Iris pigment epithelial cell (primary cell): ENCODE measurements around the gene CNOT8.
"Not testable (repeated sequence)": the region's sequence is repeated elsewhere in the genome, so short reads cannot be mapped to it uniquely, and the experiment has no call there.

ENCODE experiments used
- DNase-seq: peaks from one replicate; pipeline ENCODE4 v3.0.0-alpha.2; 2011; ENCODE audit warnings: low read depth

CNOT8 gene

DNA sequence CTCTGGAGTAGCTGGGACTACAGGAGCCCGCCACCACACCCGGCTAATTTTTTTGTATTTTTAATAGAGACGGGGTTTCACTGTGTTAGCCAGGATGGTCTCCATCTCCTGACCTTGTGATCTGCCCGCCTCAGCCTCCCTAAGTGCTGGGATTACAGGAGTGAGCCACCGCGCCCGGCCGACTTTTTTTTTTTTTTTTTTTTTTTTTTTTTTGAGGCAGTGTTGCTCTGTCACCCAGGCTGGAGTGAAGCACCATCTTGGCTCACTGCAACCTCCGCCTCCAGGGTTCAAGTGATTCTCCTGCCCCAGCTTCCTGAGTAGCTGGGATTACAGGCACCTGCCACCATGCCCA, 22.8 kb upstream of the CNOT8 start:
- not testable (repeated sequence) for DNase-seq

- DNase-seq = no peak
Measured at GRCh38 chr5:154836225-154836624, 22.2 kb upstream of the CNOT8 start.

DNA sequence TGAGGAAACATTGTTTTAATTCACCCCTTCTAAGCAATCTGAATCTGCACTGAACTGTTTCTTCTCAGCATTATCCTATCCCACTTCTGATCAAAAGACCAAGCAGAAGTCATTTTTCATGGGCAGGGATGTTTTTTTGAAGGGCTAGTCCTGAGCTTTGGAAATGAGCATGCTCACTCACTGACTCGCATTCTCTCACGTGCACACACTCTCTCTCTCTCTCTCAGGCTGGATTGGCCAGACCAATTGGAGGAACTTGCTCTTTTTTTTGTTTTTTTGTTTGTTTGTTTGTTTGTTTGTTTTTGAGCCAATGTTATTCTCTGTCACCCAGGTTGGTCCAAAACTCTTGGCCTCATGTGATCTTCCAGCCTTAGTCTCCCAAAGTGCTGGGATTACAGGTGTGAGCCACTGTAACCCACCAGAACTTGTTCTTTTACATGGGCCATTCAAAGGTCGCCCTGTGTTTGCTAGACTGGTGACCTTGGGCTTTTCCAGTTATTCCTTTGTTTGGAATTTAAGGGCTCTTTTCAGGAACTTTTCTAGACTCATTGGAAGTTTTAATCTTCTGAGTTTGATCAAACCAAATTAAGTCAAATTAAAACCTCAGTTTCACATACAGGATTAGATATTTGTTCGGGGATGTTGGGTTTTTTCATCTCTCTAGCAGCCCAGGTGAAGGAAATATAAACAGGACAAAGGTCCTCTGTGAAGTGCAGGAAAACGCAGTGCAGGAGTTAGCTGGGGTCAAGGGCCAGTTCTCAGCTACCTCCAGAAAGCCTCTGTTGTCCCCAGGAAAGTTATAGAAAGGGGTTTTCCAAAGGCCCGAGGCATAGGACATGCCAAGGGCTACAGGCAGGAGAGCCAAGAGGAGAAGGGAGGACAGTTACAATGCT, 21.2 kb upstream of the CNOT8 start:
- no peak for DNase-seq

GRCh38 chr5:154840435-154841272, 17.8 kb upstream of the CNOT8 start:
- no peak for DNase-seq

DNA sequence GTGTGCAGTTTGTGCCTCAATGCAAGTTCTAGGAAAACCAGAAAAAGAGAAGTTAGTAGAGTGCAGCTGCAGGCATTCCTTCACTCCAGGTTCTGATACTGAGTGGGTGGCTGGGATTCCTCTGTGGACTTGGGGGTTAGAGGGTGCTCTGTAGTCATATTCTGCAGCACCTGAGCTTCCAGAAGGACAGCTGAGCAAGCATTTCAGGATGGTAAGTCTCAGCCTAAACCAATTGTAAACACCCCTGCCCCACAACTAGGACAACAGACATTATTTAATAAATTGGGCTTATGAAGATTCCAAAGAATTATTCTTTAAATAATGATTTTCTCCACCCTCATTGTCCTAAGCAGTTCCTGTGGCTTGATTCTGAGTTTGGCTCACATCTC, 17.2 kb upstream of the CNOT8 start:
- no peak for DNase-seq

GRCh38 chr5:154842689-154843530, 15.5 kb upstream of the CNOT8 start:
- no peak for DNase-seq

DNA sequence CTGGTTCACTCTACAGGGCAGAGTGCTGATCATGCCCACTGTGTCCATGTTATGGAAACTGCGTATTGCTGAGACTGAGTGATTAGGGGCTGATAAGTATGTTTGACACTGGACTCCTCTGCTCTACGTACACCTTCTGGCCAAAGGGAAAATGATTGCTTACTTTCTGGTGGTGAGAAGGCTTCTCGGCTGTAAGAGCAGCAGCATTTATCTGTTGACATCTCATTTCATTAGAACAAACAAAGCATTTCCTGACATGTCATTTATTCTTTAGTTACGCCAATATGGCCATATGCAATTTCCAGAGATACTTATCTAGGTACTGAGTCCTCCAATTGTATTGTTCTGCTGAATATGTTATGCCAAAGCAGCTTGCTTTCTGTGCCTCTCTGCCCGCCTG, 13.6 kb upstream of the CNOT8 start:
- no peak for DNase-seq

DNA sequence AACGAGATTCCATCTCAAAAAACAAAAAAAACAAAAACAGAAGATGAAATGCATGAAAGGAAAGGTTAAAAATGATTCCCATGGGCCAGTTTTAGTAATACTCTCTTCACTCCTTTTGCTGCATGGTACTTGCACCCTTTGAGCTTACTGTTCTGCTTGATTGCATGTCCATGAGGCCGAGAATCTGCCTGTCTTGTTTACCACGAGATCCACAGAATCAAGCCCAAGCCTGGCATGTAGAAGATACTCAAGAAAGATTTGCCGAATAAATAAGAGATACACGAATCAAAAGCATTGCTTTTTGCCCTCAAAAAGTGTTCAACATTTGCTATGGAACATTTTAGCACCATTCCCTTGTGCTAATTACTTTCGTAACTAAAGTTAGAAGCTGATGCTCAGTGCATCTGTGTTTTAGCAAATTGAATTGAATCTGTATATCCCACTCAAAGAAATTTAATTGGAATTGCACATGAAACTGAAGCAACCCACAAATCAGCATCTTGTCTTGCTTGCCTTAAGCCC, 9.1 kb upstream of the CNOT8 start:
- no peak for DNase-seq

DNA sequence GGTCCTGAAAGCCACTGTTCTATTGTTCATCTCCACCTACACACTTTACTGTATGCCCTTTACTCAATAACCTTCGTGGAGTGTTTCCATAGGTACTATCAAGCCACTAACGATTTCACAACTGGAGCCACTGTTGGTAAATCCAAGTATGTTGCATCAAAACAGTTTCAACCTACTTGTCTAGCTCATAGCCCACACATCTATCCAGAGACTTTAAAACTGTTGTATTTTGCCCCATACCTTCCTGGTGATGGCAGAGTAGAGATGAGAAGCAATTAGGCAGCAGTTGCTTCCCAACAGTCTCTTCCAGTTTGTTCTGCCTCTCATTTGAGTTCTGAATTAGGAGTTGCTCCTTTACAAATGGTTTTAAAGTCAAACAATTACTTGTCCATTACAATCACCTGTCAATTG, 8.6 kb upstream of the CNOT8 start:
- peak; percentile 77 for DNase-seq

- DNase-seq = peak; percentile 93
Measured at GRCh38 chr5:154850255-154851062, 8.0 kb upstream of the CNOT8 start, which contains the start of gene FAXDC2. Gene FAXDC2, minus strand, starts transcription at chr5:154850603. Its CDS starts 12,425 bp downstream, at chr5:154838178.

GRCh38 chr5:154851351-154851750, 7.1 kb upstream of the CNOT8 start:
- no peak for DNase-seq

- peak; percentile 98 for DNase-seq
Measured at GRCh38 chr5:154857530-154858296, 714 bp upstream of the CNOT8 start.

DNA sequence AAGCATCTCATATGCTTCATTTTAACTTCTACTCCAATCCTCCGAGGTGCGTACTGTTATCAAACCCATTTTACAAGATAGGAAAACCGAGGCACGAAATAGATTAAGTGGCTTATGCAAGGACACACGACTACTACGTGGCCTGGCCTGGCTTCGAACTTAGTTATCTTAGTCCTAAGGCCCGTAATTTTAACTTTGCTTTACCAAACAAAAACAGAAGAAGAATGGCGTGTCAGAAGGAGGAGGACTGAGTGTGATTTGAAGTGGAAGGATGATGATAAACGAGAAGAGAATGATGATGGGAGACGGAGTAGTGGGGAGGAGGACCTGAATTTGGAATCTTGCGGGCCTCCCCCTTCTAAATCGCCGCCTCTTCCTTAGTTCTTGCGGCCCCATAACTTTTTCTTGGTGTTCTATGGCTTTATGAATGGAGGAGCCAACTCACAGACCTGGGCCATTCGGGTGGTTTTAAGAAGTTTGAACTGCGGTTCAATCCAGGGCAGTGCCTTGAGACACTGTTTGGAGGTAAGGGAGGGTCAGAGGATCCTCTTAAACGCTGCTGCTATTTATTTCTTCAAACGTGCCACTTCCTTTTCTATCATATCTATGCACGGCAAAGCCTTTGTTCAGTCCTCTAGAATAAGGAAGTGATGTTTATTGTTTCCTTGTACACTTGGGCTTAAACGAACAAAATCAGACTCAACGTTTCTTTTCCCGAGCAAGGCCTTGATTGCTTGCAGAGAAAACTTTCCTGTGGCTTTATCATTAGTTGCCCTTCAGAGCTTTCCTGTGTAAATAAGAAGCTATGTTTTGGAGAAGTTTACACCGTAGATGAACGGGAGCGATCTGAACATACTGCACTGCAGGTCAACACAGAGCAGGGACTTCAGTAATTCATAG, 795 bp downstream of the CNOT8 start:
- peak; percentile 23 for DNase-seq

DNA sequence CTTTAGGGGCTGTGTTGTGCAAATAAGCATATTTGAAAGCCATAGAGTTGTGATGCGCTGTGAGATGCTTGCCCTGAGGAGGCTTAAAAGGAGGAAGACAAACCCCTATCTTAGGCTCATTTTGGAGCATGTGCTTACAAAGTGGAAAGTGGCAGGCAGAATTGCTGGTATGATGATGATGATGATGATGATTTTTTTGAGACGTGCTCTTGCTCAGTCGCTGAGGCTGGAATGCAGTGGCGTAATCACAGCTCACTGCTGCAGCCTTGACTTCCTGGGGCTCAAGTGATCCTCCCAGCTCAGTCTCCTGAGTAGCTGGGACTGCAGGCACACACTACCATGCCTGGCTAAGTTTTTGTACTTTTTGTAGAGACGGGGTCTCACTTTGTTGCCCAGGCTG, 1.7 kb downstream of the CNOT8 start:
- DNase-seq = peak; percentile 89

DNA sequence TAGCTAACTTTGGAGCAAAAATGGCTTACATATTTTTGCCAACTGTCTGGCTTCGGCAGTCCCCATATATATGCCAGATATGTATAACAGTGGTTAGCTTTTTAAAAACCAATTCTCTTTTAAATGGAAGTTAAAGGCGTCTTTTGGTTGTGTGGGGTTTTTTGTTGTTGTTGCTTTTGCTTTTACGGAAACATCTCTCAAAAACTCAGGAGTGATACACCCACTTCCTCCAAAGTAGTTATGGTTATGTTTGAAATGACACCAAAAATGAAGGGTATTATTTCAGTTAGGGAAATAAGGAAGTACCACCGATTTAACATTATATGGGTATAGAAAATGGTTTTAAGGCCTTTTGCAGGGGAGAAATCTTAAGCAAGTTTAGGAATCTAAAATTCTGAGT, 2.3 kb downstream of the CNOT8 start:
- no peak for DNase-seq

DNA sequence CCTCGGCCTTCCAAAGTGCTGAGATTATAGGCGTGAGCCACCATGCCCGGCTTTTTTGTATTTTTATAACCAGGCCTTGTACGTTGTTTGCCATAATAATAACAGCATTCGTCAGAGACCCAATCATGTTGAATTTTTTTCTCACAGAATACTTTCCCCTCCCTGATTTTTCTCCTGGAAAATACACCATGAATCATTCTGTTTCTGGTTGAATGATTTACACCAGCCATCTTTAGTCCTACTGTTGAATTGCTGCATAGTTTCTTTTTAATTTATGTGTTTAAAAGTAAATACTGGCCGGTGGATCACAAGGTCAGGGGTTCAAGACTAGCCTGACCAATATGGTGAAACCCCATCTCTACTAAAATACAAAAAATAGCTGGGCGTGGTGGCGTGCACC, 3.5 kb downstream of the CNOT8 start:
- DNase-seq = no peak

GRCh38 chr5:154862766-154863165, 4.3 kb downstream of the CNOT8 start:
- DNase-seq = peak; percentile 41

DNA sequence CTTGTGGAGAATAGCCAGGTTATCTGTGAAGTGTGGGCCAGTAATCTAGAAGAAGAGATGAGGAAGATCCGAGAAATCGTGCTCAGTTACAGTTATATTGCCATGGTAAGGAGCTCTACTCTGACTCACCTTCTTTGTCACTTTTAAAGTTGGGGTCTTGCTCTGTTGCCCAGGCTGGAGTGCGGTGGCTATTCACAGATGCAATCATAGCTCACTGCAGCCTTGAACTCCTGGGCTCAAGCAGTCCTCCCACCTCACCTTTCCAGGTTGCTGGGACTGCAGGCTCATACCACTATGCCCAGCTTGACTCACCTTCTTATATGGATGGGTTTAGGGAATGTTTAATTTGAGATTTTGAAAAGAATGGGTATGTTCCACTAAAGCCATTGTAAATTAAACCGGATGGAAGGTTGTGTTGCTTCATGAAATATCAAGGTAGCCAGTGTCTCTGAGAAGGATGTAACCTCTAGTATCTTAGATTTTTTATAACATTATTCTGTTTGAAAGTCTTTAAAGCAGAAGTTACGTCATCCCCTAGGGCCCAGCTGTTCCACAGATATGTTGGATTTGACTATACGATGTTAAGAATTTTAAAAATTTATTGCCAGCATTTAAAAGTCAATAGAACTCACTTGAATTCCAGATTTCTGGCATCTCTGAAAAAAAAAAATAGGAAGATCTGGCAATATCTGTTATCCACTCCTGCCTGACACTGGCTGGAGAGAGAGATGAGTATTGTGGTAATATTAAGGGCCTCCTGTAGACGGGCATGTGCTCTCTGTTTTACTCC, 5.1 kb downstream of the CNOT8 start:
- no peak for DNase-seq
